Measurements from ENCODE around the gene NHLRC4. TPM values are rescaled to one million over a fixed set of nuclear protein-coding genes. Genes with fewer than 3 reads are reported as not detected.

The NHLRC4 gene
- total RNA-seq, 4 donors from 2014 or later, result 0.09 to 0.95 (median 0.59) TPM; not detected in 1

- Histone ChIP-seq H3K4me1 (peaks cover 31 to 67% (median 40%) of the 10 kb centered on the region in 3 donors), H3K36me3 (peaks cover 0 to 12% (median 0%) of the 10 kb centered on the region in 3 donors), H3K4me3 (peak overlapping the region in 3 of 4 donors; percentile 74 to 97 (median 96)), H3K9me3 (no peaks in the 10 kb centered on the region), H3K27ac (peak overlapping the region in 3 of 4 donors; percentile 84 to 86 (median 85)), H3K27me3 (peaks cover 0 to 20% (median 0%) of the 10 kb centered on the region in 4 donors)
- TF ChIP-seq POLR2A (IDR thresholded peaks at IDR 0.05), result no peak
- TF ChIP-seq CTCF (IDR thresholded peaks at IDR 0.05), result no peak
- intact Hi-C loops (cut with DNase I), result no loop called here
- WGBS, 2 donors, result 73% methylated on average over 4 of the region's 11 CpGs; no CpG with 5 or more reads in 1 of the 2 donors
- no peak for DNase-seq
These were observed 1.8 kb downstream of the NHLRC4 start for GRCh38 chr16:568401-569258.

- 11% methylated on average over 3 of the region's 87 CpGs; no CpG with 5 or more reads in 1 of the 2 donors for WGBS, 2 donors
- intact Hi-C loops (cut with DNase I), result no loop called here
- no peak for DNase-seq
- Histone ChIP-seq H3K36me3 (peaks cover 6 to 22% (median 6%) of the 10 kb centered on the region in 3 donors), H3K9me3 (no peaks in the 10 kb centered on the region), H3K4me3 (peak within 1 kb of the TSS; percentile 74 to 97 (median 86)), H3K27me3 (peaks cover 0 to 10% (median 0%) of the 10 kb centered on the region in 4 donors), H3K27ac (peak within 1 kb of the TSS; percentile 79 to 86 (median 84)), H3K4me1 (peaks cover 31 to 67% (median 40%) of the 10 kb centered on the region in 3 donors)
- no peak for TF ChIP-seq CTCF (IDR thresholded peaks at IDR 0.05)
- peak in 2 of 4 donors; percentile 11 to 17 for TF ChIP-seq POLR2A (IDR thresholded peaks at IDR 0.05)
These were observed 2.8 kb downstream of the NHLRC4 start, which contains the start of gene PIGQ for GRCh38 chr16:569445-570254. Gene PIGQ (plus strand): TSS chr16:569968. CDS start chr16:574075, 4,107 bp downstream.

GRCh38 chr16:572865-573650 lies 6.3 kb downstream of the NHLRC4 start:
- intact Hi-C loops (cut with DNase I), result no loop called here
- 80 to 85% methylated on average over 6 to 7 of the region's 27 CpGs for WGBS, 2 donors
- H3K36me3 ChIP-seq, result peaks cover 6 to 45% (median 7%) of the 10 kb centered on the region in 3 donors
- H3K4me3 ChIP-seq, result no peak overlapping the region
- peaks cover 18 to 34% (median 19%) of the 10 kb centered on the region in 3 donors for H3K4me1 ChIP-seq
- no peak overlapping the region for H3K27ac ChIP-seq
- no peaks in the 10 kb centered on the region for H3K9me3 ChIP-seq
- TF ChIP-seq CTCF (IDR thresholded peaks at IDR 0.05) (no peak), POLR2A (IDR thresholded peaks at IDR 0.05) (no peak)
- no peaks in the 10 kb centered on the region for H3K27me3 ChIP-seq
- DNase-seq, result no peak

GRCh38 chr16:574021-574760 lies 7.4 kb downstream of the NHLRC4 start:
- intact Hi-C loops (cut with DNase I), result no loop called here
- H3K4me3 ChIP-seq, result no peak overlapping the region
- no peak for DNase-seq

More at GRCh38 chr16:574021-574760, 7.4 kb downstream of the NHLRC4 start:
- H3K4me1 ChIP-seq, result peaks cover 8 to 31% (median 8%) of the 10 kb centered on the region in 3 donors
- no peaks in the 10 kb centered on the region for H3K27me3 ChIP-seq
- no peak overlapping the region for H3K27ac ChIP-seq
- TF ChIP-seq POLR2A (IDR thresholded peaks at IDR 0.05) (no peak), CTCF (IDR thresholded peaks at IDR 0.05) (no peak)
- 80 to 93% methylated on average over 2 to 3 of the region's 46 CpGs for WGBS, 2 donors
- peaks cover 6 to 45% (median 7%) of the 10 kb centered on the region in 3 donors for H3K36me3 ChIP-seq
- H3K9me3 ChIP-seq, result no peaks in the 10 kb centered on the region
